Activated T-cell treated with anti-CD3 and anti-CD28 coated beads for 4 hours (primary cell): ENCODE data around the gene PLIN1.

Experiments used
- DNase-seq: peaks from one replicate; pipeline ENCODE4 v3.0.0-alpha.2; 2020

PLIN1 gene

GRCh38 chr15:89623165-89623564, 56.0 kb downstream of the PLIN1 start:
- no peak for DNase-seq

GRCh38 chr15:89621547-89621946, 57.6 kb downstream of the PLIN1 start:
- DNase-seq = no peak

GRCh38 chr15:89616228-89616627, 62.9 kb downstream of the PLIN1 start:
- DNase-seq = no peak

- no peak for DNase-seq
Measured at GRCh38 chr15:89615135-89615534, 64.0 kb downstream of the PLIN1 start.
